GM23338 (cell line): ENCODE results near the gene BIN1. TPM values are rescaled to one million over a fixed set of nuclear protein-coding genes. Genes with fewer than 3 reads are reported as not detected.

Experiments
- ATAC-seq: fragments of 200-7000 bp; cut with Tn5 transposase; 3 replicates; pipeline ENCODE4 v1.9.1; 2020
- DNase-seq: peaks from one replicate; pipeline ENCODE4 v3.0.0-alpha.2; 2015; ENCODE audit warnings: low spot score
- H2AFZ ChIP-seq: fragments of 200-600 bp; sonication (generic); 2 replicates; pipeline ENCODE4 v1.8.0; 2016; ENCODE audit warnings: antibody characterized with exemption, mild to moderate bottlenecking, moderate library complexity
- H3F3A ChIP-seq: fragments of 200-600 bp; sonication (generic); replicated peaks from 2 replicates; pipeline ENCODE4 v1.8.0; 2017; ENCODE audit warnings: antibody characterized with exemption, mixed run types, low read depth
- H3K27ac ChIP-seq: fragments of 200-600 bp; sonication (generic); 2 replicates; pipeline ENCODE4 v1.6.1; 2016; ENCODE audit warnings: low read depth
- H3K27me3 ChIP-seq: fragments of 200-600 bp; sonication (generic); 2 replicates; pipeline ENCODE4 v1.8.0; 2016; ENCODE audit warnings: mild to moderate bottlenecking, mixed run types, moderate library complexity; ENCODE audit not compliant: insufficient read depth
- H3K36me3 ChIP-seq: fragments of 200-600 bp; sonication (generic); 2 replicates; pipeline ENCODE4 v1.8.0; 2016; ENCODE audit warnings: mild to moderate bottlenecking; ENCODE audit not compliant: insufficient read depth
- H3K4me1 ChIP-seq: fragments of 200-600 bp; sonication (generic); 2 replicates; pipeline ENCODE4 v1.8.0; 2016; ENCODE audit warnings: mild to moderate bottlenecking, moderate library complexity; ENCODE audit not compliant: insufficient read depth
- H3K4me2 ChIP-seq: fragments of 200-600 bp; sonication (generic); 2 replicates; pipeline ENCODE4 v1.7.1; 2017; ENCODE audit warnings: mixed run types
- H3K4me3 ChIP-seq: fragments of 200-600 bp; sonication (generic); 2 replicates; pipeline ENCODE4 v1.6.1; 2016; ENCODE audit warnings: mixed run types
- H3K79me2 ChIP-seq: fragments of 200-600 bp; sonication (generic); replicated peaks from 2 replicates; pipeline ENCODE4 v1.8.0; 2017; ENCODE audit warnings: mild to moderate bottlenecking; ENCODE audit not compliant: insufficient read depth
- H3K9me2 ChIP-seq: fragments of 200-600 bp; sonication (generic); 2 replicates; pipeline ENCODE4 v1.8.0; 2017; ENCODE audit not compliant: insufficient read depth
- H4K20me1 ChIP-seq: fragments of 200-600 bp; sonication (generic); replicated peaks from 2 replicates; pipeline ENCODE4 v1.8.0; 2017; ENCODE audit warnings: mild to moderate bottlenecking; ENCODE audit not compliant: insufficient read depth
- H3K27ac Mint-ChIP-seq: 2 replicates; pipeline ENCODE4 v1.8.0; 2020; ENCODE audit warnings: inconsistent platforms, mild to moderate bottlenecking, moderate library complexity, mixed read lengths
- H3K27me3 Mint-ChIP-seq: 3 replicates; pipeline ENCODE4 v1.8.0; 2022; ENCODE audit warnings: low read depth, mild to moderate bottlenecking, moderate library complexity, mixed read lengths, inconsistent platforms; ENCODE audit not compliant: insufficient read depth, poor library complexity
- H3K36me3 Mint-ChIP-seq: 3 replicates; pipeline ENCODE4 v1.8.0; 2021; ENCODE audit warnings: low read depth, mild to moderate bottlenecking, inconsistent platforms, moderate library complexity, mixed read lengths
- H3K4me1 Mint-ChIP-seq: 3 replicates; pipeline ENCODE4 v1.8.0; 2020; ENCODE audit warnings: mild to moderate bottlenecking, inconsistent platforms, mixed read lengths
- H3K4me3 Mint-ChIP-seq: 3 replicates; pipeline ENCODE4 v1.8.0; 2021; ENCODE audit warnings: moderate library complexity, mild to moderate bottlenecking, inconsistent platforms, mixed read lengths
- H3K9me3 Mint-ChIP-seq: 3 replicates; pipeline ENCODE4 v1.8.0; 2020; ENCODE audit warnings: moderate library complexity, mild to moderate bottlenecking, inconsistent platforms, mixed read lengths
- CREB1 ChIP-seq: fragments of 250-450 bp; sonication (Bioruptor Pico); IDR thresholded peaks from 2 replicates; pipeline ENCODE4 v1.5.0; 2020; ENCODE audit warnings: low read depth, mild to moderate bottlenecking, moderate library complexity
- NANOG ChIP-seq: IDR thresholded peaks from 2 replicates; pipeline ENCODE4 v1.6.1; 2016; ENCODE audit warnings: antibody characterized with exemption, borderline replicate concordance
- STAT1 ChIP-seq: IDR thresholded peaks from one replicate; pipeline ENCODE4 v1.6.1; 2016; ENCODE audit warnings: antibody characterized with exemption; ENCODE audit not compliant: unreplicated experiment
- polyA plus RNA-seq: library from polyadenylated mRNA; unstranded; fragments of >200 nt; fragmentation: Nextera tagmentation; extraction: Ambion mirVana; gene quantifications from 2 replicates; pipeline ENCODE4 v1.2.1, GENCODE V29; 2016
- total RNA-seq: library from RNA; depleted of rRNA; stranded (reverse); fragments of >200 nt; shearing (Covaris generic); gene quantifications from 2 replicates; pipeline ENCODE4 v1.2.3, GENCODE V29; 2014
- TF ChIP-seq, protein P1 (sequence below): IDR thresholded peaks from one replicate; pipeline ENCODE4 v1.6.1; 2018; ENCODE audit warnings: antibody characterized with exemption; ENCODE audit not compliant: unreplicated experiment
- TF ChIP-seq, protein P2 (sequence below), 2 experiments: fragments of 200-600 bp in 1 of 2; sonication (generic) in 1 of 2; conservative IDR thresholded peaks; 2 replicates each; pipeline versions ENCODE4 v1.5.1 to v1.6.1; 2016 to 2017; ENCODE audit warnings: antibody characterized with exemption in 2 of 2, low read depth in 2 of 2, mild to moderate bottlenecking in 2 of 2, moderate library complexity in 1 of 2
- TF ChIP-seq, protein P3 (sequence below): fragments of 250-450 bp; sonication (Bioruptor Pico); IDR thresholded peaks from 2 replicates; pipeline ENCODE4 v1.5.0; 2020; ENCODE audit warnings: mild to moderate bottlenecking, moderate library complexity

Gene BIN1
- total and polyA plus RNA-seq, 2 experiments from 2014 or later: 30.1 to 56.4 TPM

DNA sequence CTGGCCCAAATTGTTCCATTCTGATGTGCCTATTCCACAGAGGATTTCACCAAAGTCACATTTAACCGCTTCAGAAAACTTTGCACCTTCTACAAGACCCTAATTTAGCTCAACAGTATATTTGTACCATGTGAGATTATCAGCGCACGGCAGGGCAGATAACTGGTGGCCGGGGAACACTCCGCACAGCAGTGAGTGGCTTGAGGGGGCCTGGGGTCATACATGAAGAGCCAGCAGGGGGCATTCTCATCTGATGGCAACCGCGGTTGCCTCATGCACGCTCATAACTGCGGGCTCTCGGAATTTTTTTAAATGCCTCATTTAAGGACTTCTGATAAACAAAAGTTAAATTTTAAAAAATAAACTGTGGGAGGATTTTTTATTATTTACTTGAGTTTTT is 84.1 kb downstream of the BIN1 start:
- no peak overlapping the region for H3K4me3 ChIP-seq
- no peaks in the 10 kb centered on the region for H3K79me2 ChIP-seq
- H3K27ac Mint-ChIP-seq: no peak overlapping the region
- peaks cover 2% of the 10 kb centered on the region for H3K27me3 Mint-ChIP-seq
- no peaks in the 10 kb centered on the region for H4K20me1 ChIP-seq
- H3K36me3 ChIP-seq: no peaks in the 10 kb centered on the region
- H3K9me3 Mint-ChIP-seq: no peaks in the 10 kb centered on the region
- no peak overlapping the region for H2AFZ ChIP-seq
- 0 out of 2 replicates have a peak, but pooled peaks cover 3% of the 10 kb centered on the region for H3F3A ChIP-seq
- ATAC-seq: no peak
- H3K4me1 Mint-ChIP-seq: peaks cover 8% of the 10 kb centered on the region
- no peaks in the 10 kb centered on the region for H3K27me3 ChIP-seq
- no peak overlapping the region for H3K4me3 Mint-ChIP-seq
- no peaks in the 10 kb centered on the region for H3K36me3 Mint-ChIP-seq
- H3K9me2 ChIP-seq: no peaks in the 10 kb centered on the region
- TF ChIP-seq, protein P1, sequence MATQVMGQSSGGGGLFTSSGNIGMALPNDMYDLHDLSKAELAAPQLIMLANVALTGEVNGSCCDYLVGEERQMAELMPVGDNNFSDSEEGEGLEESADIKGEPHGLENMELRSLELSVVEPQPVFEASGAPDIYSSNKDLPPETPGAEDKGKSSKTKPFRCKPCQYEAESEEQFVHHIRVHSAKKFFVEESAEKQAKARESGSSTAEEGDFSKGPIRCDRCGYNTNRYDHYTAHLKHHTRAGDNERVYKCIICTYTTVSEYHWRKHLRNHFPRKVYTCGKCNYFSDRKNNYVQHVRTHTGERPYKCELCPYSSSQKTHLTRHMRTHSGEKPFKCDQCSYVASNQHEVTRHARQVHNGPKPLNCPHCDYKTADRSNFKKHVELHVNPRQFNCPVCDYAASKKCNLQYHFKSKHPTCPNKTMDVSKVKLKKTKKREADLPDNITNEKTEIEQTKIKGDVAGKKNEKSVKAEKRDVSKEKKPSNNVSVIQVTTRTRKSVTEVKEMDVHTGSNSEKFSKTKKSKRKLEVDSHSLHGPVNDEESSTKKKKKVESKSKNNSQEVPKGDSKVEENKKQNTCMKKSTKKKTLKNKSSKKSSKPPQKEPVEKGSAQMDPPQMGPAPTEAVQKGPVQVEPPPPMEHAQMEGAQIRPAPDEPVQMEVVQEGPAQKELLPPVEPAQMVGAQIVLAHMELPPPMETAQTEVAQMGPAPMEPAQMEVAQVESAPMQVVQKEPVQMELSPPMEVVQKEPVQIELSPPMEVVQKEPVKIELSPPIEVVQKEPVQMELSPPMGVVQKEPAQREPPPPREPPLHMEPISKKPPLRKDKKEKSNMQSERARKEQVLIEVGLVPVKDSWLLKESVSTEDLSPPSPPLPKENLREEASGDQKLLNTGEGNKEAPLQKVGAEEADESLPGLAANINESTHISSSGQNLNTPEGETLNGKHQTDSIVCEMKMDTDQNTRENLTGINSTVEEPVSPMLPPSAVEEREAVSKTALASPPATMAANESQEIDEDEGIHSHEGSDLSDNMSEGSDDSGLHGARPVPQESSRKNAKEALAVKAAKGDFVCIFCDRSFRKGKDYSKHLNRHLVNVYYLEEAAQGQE: no peak
- no peak for TF ChIP-seq STAT1
- no peak for TF ChIP-seq CREB1 (CRISPR knock-in tag)
- TF ChIP-seq, protein P2, sequence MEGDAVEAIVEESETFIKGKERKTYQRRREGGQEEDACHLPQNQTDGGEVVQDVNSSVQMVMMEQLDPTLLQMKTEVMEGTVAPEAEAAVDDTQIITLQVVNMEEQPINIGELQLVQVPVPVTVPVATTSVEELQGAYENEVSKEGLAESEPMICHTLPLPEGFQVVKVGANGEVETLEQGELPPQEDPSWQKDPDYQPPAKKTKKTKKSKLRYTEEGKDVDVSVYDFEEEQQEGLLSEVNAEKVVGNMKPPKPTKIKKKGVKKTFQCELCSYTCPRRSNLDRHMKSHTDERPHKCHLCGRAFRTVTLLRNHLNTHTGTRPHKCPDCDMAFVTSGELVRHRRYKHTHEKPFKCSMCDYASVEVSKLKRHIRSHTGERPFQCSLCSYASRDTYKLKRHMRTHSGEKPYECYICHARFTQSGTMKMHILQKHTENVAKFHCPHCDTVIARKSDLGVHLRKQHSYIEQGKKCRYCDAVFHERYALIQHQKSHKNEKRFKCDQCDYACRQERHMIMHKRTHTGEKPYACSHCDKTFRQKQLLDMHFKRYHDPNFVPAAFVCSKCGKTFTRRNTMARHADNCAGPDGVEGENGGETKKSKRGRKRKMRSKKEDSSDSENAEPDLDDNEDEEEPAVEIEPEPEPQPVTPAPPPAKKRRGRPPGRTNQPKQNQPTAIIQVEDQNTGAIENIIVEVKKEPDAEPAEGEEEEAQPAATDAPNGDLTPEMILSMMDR (conservative IDR thresholded peaks at IDR 0.05; ENCODE audit: low read depth in 2 of 2): peak in 1 of 2 experiments; percentile 23; a peak in 1 of 4 replicates
- H3K4me2 ChIP-seq: no peak overlapping the region
- H3K4me1 ChIP-seq: peaks cover 4% of the 10 kb centered on the region; the same call in 1 of the 2 replicates
- H3K27ac ChIP-seq: no peak overlapping the region
- DNase-seq: no peak

DNA sequence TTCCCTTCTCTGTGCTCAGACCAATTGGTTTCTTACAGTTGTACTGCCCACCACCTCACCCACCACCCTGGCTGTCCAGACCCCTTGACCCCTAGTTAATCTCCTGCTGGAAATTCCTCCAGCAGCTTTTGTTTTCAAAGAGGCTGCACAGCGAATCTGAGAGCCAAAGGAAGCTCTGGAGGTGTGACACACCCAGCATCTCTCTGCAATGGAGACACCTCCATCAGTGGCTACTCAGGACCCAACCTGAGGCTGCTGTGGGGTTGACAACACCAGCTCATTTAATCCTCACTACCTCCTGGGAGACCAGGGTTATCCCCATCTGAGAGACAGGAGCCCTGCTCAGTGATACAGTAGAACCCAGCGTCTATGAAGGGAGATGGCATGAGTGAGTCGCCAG is 86.4 kb downstream of the BIN1 start:
- Histone ChIP-seq H3K4me3 (no peak overlapping the region), H3K79me2 (no peaks in the 10 kb centered on the region), H3K4me2 (no peak overlapping the region), H3K9me2 (no peaks in the 10 kb centered on the region), H2AFZ (no peak overlapping the region), H3K4me1 (peaks cover 4% of the 10 kb centered on the region; the same call in 1 of the 2 replicates), H4K20me1 (no peaks in the 10 kb centered on the region), H3F3A (0 out of 2 replicates have a peak, but pooled peaks cover 3% of the 10 kb centered on the region), H3K27me3 (no peaks in the 10 kb centered on the region), H3K27ac (no peak overlapping the region), H3K36me3 (no peaks in the 10 kb centered on the region)
- H3K4me1 Mint-ChIP-seq: peaks cover 8% of the 10 kb centered on the region
- TF ChIP-seq STAT1 (no peak), NANOG (no peak)
- TF ChIP-seq, protein P3, sequence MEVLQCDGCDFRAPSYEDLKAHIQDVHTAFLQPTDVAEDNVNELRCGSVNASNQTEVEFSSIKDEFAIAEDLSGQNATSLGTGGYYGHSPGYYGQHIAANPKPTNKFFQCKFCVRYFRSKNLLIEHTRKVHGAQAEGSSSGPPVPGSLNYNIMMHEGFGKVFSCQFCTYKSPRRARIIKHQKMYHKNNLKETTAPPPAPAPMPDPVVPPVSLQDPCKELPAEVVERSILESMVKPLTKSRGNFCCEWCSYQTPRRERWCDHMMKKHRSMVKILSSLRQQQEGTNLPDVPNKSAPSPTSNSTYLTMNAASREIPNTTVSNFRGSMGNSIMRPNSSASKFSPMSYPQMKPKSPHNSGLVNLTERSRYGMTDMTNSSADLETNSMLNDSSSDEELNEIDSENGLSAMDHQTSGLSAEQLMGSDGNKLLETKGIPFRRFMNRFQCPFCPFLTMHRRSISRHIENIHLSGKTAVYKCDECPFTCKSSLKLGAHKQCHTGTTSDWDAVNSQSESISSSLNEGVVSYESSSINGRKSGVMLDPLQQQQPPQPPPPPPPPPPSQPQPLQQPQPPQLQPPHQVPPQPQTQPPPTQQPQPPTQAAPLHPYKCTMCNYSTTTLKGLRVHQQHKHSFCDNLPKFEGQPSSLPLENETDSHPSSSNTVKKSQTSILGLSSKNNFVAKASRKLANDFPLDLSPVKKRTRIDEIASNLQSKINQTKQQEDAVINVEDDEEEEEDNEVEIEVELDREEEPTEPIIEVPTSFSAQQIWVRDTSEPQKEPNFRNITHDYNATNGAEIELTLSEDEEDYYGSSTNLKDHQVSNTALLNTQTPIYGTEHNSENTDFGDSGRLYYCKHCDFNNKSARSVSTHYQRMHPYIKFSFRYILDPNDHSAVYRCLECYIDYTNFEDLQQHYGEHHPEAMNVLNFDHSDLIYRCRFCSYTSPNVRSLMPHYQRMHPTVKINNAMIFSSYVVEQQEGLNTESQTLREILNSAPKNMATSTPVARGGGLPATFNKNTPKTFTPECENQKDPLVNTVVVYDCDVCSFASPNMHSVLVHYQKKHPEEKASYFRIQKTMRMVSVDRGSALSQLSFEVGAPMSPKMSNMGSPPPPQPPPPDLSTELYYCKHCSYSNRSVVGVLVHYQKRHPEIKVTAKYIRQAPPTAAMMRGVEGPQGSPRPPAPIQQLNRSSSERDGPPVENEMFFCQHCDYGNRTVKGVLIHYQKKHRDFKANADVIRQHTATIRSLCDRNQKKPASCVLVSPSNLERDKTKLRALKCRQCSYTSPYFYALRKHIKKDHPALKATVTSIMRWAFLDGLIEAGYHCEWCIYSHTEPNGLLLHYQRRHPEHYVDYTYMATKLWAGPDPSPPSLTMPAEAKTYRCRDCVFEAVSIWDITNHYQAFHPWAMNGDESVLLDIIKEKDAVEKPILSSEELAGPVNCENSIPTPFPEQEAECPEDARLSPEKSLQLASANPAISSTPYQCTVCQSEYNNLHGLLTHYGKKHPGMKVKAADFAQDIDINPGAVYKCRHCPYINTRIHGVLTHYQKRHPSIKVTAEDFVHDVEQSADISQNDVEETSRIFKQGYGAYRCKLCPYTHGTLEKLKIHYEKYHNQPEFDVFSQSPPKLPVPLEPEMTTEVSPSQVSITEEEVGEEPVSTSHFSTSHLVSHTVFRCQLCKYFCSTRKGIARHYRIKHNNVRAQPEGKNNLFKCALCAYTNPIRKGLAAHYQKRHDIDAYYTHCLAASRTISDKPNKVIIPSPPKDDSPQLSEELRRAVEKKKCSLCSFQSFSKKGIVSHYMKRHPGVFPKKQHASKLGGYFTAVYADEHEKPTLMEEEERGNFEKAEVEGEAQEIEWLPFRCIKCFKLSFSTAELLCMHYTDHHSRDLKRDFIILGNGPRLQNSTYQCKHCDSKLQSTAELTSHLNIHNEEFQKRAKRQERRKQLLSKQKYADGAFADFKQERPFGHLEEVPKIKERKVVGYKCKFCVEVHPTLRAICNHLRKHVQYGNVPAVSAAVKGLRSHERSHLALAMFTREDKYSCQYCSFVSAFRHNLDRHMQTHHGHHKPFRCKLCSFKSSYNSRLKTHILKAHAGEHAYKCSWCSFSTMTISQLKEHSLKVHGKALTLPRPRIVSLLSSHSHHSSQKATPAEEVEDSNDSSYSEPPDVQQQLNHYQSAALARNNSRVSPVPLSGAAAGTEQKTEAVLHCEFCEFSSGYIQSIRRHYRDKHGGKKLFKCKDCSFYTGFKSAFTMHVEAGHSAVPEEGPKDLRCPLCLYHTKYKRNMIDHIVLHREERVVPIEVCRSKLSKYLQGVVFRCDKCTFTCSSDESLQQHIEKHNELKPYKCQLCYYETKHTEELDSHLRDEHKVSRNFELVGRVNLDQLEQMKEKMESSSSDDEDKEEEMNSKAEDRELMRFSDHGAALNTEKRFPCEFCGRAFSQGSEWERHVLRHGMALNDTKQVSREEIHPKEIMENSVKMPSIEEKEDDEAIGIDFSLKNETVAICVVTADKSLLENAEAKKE: no peak
- peaks cover 2% of the 10 kb centered on the region for H3K27me3 Mint-ChIP-seq
- H3K9me3 Mint-ChIP-seq: no peaks in the 10 kb centered on the region
- no peak overlapping the region for H3K4me3 Mint-ChIP-seq
- H3K27ac Mint-ChIP-seq: no peak overlapping the region
- ATAC-seq (no peak), DNase-seq (no peak)
- H3K36me3 Mint-ChIP-seq: no peaks in the 10 kb centered on the region
